Cardiac muscle cell (in vitro differentiated cells and primary cell): ENCODE results near the gene GOLGA8J. TPM values are rescaled to one million over a fixed set of nuclear protein-coding genes. Genes with fewer than 3 reads are reported as not detected.
"Not testable (repeated sequence)": the region's sequence is repeated elsewhere in the genome, so short reads cannot be mapped to it uniquely, and the experiment has no call there.

ENCODE experiments used
- DNase-seq, 2 donors: peaks; one replicate each; pipeline versions ENCODE4 v3.0.0 to v3.0.0-alpha.2; 2010 to 2017; ENCODE audit warnings: low read depth in 1 of 2, low spot score in 1 of 2
- H3K27ac ChIP-seq: fragments of 200-600 bp; sonication (generic); 2 replicates; pipeline ENCODE4 v1.5.1; 2016
- H3K27me3 ChIP-seq: fragments of 200-600 bp; sonication (generic); 2 replicates; pipeline ENCODE4 v1.6.0; 2016; ENCODE audit warnings: control low read depth
- H3K36me3 ChIP-seq: fragments of 200-600 bp; sonication (generic); 2 replicates; pipeline ENCODE4 v1.5.1; 2016; ENCODE audit warnings: control low read depth
- H3K4me1 ChIP-seq: fragments of 200-600 bp; sonication (generic); 2 replicates; pipeline ENCODE4 v1.8.1; 2017; ENCODE audit warnings: low read depth, mild to moderate bottlenecking, mixed run types
- H3K4me3 ChIP-seq: fragments of 200-600 bp; sonication (generic); 2 replicates; pipeline ENCODE4 v1.5.1; 2016; ENCODE audit warnings: mild to moderate bottlenecking
- H3K9me3 ChIP-seq: fragments of 200-600 bp; sonication (generic); 2 replicates; pipeline ENCODE4 v1.5.1; 2017; ENCODE audit warnings: low read depth, mild to moderate bottlenecking, control low read depth
- polyA plus RNA-seq: library from polyadenylated mRNA; unstranded; fragments of >200 nt; fragmentation: Nextera tagmentation; extraction: Ambion mirVana; gene quantifications from 2 replicates; pipeline ENCODE4 v1.2.1, GENCODE V29; 2016
- total RNA-seq: library from RNA; depleted of rRNA; stranded (reverse); fragments of >200 nt; gene quantifications from 2 replicates; pipeline ENCODE4 v1.2.3, GENCODE V29; 2016
- TF ChIP-seq, protein P1 (sequence below): IDR thresholded peaks from 2 replicates; pipeline ENCODE4 v1.5.1; 2012; ENCODE audit warnings: low read depth, mild to moderate bottlenecking, low read length

The GOLGA8J gene
- not detected in 2 replicates for total RNA-seq
- polyA plus RNA-seq = 0.27 TPM in 1 of 2 replicates, not detected in the other

- not testable (repeated sequence) for H3K27me3 ChIP-seq, H3K4me1 ChIP-seq, DNase-seq, H3K4me3 ChIP-seq, H3K36me3 ChIP-seq, H3K9me3 ChIP-seq, H3K27ac ChIP-seq
These were observed at the start of gene GOLGA8J for GRCh38 chr15:30082655-30083054. TSS of gene GOLGA8J (plus strand) at chr15:30082955. CDS start at chr15:30083053, 98 bp downstream.

DNA sequence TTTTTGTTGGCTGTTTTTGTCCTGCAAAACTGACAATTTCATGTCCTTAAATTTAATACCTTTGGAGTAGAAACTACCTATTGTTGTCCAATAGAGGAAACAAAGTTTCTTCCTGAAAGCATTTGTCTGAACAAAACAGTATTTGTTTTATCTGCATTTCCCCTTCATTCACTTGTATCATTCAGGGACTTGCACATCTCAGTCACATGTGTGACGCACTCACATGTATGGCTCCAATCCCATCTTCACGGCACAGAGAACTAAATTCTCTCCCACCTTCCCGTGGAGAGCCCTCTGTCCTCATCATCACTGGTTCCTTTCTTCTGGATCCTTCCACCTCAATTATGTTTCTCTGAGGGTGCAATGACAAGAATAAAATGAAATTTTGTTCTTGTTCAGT lies 49.5 kb upstream of the GOLGA8J start:
- DNase-seq = no peak
- no peaks in the 10 kb centered on the region for H3K4me1 ChIP-seq
- no peak overlapping the region for H3K4me3 ChIP-seq
- H3K27me3 ChIP-seq = no peaks in the 10 kb centered on the region
- no peaks in the 10 kb centered on the region for H3K9me3 ChIP-seq
- TF ChIP-seq, protein P1, sequence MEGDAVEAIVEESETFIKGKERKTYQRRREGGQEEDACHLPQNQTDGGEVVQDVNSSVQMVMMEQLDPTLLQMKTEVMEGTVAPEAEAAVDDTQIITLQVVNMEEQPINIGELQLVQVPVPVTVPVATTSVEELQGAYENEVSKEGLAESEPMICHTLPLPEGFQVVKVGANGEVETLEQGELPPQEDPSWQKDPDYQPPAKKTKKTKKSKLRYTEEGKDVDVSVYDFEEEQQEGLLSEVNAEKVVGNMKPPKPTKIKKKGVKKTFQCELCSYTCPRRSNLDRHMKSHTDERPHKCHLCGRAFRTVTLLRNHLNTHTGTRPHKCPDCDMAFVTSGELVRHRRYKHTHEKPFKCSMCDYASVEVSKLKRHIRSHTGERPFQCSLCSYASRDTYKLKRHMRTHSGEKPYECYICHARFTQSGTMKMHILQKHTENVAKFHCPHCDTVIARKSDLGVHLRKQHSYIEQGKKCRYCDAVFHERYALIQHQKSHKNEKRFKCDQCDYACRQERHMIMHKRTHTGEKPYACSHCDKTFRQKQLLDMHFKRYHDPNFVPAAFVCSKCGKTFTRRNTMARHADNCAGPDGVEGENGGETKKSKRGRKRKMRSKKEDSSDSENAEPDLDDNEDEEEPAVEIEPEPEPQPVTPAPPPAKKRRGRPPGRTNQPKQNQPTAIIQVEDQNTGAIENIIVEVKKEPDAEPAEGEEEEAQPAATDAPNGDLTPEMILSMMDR = no peak
- no peaks in the 10 kb centered on the region for H3K36me3 ChIP-seq
- H3K27ac ChIP-seq = no peak overlapping the region

DNA sequence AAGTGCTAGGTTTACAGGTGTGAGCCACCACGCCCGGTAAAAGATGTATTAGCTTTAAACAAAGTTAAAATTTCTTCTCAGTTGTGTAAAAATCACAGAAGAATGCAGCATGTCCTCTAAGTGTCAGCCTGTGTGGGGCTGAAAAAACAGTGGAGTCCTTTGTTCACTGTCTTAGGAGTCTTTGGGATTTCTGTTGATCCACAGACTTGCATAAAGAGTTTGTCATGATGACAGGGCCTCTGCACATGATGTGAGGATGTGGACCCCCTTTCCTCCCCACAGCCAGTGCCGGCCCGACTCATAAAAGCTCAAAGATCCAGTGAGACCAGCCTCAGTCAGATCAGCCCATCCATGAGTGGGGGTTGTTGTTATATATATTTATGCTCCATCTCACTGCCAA lies 49.0 kb upstream of the GOLGA8J start:
- DNase-seq = no peak
- TF ChIP-seq, protein P1 = no peak
- Histone ChIP-seq H3K27ac (no peak overlapping the region), H3K4me1 (no peaks in the 10 kb centered on the region), H3K9me3 (no peaks in the 10 kb centered on the region), H3K36me3 (no peaks in the 10 kb centered on the region), H3K27me3 (no peaks in the 10 kb centered on the region), H3K4me3 (no peak overlapping the region)

DNA sequence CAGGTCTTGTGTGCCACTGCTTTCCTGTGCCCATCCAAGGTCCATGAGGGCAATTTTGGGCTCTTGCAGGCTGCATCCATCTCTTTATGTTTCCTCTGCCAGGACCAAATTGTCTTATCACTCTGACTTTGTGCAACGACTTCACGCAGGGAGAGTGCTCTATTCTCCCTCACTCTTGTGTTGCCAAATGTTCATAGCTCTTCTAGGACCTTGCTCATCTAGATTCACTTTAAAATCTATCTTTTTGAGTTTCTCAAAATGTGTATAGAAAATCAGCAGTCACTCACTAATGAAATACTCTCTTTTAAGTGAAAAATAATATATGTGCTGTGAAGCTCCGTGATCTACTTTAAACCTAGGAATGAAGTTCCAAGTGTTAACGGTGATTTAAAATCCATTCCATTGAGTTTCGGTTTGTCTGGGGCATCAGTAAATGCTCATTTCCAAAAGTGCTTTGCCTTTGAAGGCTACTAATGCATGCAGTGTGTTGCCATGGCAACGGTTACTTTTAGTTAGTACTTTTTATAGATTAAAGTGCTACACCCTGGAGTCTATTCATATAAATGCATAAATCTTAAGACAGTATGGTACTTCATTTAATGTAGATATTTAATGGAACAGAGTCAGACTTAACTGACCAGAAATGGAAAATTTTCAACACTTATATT lies 46.6 kb upstream of the GOLGA8J start:
- TF ChIP-seq, protein P1 = no peak
- no peak for DNase-seq
- H3K4me1 ChIP-seq = no peaks in the 10 kb centered on the region
- H3K27me3 ChIP-seq = no peaks in the 10 kb centered on the region
- H3K36me3 ChIP-seq = no peaks in the 10 kb centered on the region
- H3K9me3 ChIP-seq = no peaks in the 10 kb centered on the region
- no peak overlapping the region for H3K27ac ChIP-seq
- no peak overlapping the region for H3K4me3 ChIP-seq

- TF ChIP-seq, protein P1 = no peak
- Histone ChIP-seq H3K4me1 (no peaks in the 10 kb centered on the region), H3K27me3 (no peaks in the 10 kb centered on the region), H3K9me3 (no peaks in the 10 kb centered on the region), H3K27ac (no peak overlapping the region), H3K4me3 (no peak overlapping the region), H3K36me3 (no peaks in the 10 kb centered on the region)
- DNase-seq = no peak
These were observed 43.9 kb upstream of the GOLGA8J start for GRCh38 chr15:30038667-30039523.

- no peak for DNase-seq
- TF ChIP-seq, protein P1 = no peak
These were observed 40.9 kb upstream of the GOLGA8J start for GRCh38 chr15:30041868-30042267.

More at GRCh38 chr15:30041868-30042267, 40.9 kb upstream of the GOLGA8J start:
- Histone ChIP-seq H3K4me3 (no peak overlapping the region), H3K27ac (no peak overlapping the region), H3K36me3 (no peaks in the 10 kb centered on the region), H3K27me3 (no peaks in the 10 kb centered on the region), H3K9me3 (no peaks in the 10 kb centered on the region), H3K4me1 (no peaks in the 10 kb centered on the region)
